ENCODE results near the gene AMIGO1.
"Not testable (repeated sequence)": the region's sequence is repeated elsewhere in the genome, so short reads cannot be mapped to it uniquely, and the experiment has no call there.

Gene AMIGO1

DNA sequence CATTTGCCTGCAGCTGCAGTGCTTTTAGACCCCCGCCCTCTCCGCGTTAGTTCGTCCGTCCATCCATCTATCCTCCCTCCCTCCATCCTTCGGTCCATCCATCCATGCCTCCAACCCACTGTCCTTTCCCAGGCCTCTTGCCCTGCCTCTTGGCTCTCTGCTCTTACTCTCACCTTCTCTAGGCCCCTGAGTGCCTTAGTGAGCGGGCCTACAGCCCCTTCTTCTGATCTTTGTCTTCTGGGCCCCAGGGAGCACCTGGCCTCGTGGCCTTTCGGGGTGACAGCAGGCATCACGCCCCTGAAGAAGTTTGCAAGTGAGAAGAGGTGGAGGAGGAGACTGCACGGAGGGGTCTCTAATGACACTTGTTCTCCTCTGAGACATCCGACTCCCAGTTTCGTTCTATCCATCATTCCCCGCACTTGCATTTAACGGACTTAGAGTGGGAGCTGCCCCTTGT, 25.0 kb downstream of the AMIGO1 start:
- DNase-seq (ENCODE audit: low spot score): peak; percentile 40

DNA sequence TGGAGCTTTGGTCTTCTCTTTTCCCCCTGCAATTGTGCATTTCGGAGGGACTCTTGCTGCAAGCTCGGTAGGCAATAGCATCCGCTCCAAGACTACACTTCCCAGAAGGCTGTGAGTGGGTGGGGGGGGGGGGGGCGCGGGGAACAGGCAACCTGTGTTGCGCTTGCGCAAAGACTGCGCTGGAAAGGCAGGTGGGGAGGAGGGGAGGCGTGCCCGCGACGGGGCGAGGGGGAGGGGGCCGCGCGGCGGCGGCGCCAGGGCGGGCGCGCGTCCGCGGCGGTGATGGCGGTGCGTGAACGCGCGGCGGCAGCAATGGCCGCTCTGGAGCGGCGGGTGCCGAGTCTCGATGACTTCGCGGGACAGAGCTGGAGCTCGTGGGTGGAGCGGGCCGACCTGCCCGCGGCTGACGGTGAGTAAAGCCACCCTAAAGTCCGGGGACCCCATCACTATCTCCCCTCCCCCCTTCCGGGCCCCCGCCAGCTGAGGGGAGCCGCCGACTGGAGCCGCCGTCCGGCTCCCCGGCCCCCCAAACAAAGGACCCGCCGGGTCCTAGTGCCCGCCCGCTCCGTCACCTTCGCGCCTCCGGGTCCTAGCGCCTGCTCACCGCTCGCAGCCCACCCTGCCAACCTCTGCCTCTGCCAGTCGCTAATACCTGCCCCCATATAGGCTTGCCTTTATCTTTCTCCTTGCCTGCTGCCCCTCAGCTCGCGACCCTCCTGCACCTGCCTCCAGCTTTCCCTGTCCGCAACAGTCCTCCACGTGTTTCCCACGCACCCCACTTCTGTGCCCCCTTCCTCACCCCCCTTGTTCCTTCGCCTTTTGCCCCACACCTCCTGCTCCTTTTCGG, 25.6 kb downstream of the AMIGO1 start, which contains the start of gene ATXN7L2:
Gene ATXN7L2 (plus strand): TSS at position 234 of the 847 bp plus-strand sequence. CDS start 49 bp downstream, at position 283.
- peak; percentile 89 for DNase-seq (ENCODE audit: low spot score)

DNA sequence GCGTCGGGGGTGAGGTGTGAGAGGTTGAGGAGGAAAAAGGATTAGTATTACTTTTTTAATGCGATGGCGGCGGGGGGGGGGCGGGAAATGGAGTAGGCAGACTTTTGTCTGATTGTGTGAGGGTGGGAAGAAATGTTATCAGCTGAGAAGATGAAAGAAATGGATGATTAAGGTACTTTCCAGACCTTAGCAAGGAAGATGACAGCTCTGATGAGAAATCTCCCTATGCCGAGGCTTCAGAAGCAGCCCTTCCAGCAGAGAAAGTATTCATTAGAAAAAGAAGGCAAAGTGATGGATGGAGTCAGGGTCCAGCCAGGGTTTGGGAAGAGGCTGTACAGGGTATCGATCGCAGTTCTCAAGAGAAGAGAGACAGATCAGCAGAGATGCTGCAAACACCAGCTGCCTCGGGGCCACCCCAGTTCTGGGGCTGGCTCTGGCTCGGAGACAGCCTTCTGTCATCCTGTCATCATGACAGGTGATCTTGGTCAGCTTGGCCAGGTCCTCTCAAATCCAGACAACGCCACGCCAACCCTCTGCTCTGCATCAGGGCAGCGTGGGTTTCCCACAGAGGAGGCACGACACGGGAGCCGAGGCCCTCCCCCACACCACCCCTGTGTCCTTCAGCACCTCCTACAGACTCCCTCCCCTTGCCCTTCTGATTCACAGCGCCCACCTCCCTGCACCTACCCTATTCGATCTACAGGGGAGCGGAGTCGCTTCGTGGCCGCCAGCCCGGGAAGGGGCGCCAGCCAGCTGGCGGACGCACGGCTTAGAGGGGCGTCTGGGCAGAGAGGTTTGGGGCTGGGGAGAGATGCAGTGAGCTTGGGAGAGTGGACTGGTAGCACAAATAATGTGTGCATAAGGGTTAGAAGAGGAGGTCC, 26.5 kb downstream of the AMIGO1 start:
- peak; percentile 88 for DNase-seq (ENCODE audit: low spot score)

DNA sequence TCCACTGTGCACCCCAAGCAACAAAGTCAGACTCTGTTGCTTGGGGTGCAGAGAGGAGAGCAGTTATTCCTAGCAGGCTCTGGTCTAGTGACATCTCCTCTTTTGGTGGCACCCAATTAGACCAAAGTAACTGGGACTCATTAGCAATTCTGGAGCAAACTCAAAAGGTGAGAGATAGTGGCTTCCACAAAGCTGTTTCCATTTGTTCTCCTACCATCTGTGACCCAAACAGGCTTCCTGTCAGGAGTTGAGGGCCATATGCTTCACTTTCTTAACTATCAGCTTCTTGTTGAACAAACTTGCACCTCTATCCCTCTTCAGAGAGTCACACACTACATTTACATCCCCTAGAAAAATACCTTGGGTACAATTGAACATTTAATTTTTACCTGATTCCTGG, 27.3 kb downstream of the AMIGO1 start:
- DNase-seq (ENCODE audit: low spot score): no peak

DNA sequence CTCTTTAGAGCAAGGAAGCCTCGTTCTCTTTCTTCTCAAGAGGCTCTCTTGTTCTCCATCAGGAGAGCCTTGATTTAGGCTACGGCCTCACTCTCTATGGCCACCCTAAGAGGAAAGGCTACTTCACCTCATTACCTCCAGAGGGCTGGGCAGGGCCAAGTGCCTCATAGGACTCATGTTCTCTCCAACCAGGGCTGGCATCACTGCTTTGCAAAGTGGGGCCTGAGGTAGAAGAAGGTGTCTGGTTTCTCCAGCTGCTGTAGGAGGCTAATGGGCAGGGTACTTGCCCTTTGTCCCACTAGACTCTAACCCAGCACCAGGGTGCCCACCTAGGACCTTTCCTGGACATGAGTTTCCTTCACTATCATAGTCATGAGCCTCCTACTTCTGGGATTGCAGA, 27.9 kb downstream of the AMIGO1 start:
- DNase-seq (ENCODE audit: low spot score): no peak

DNA sequence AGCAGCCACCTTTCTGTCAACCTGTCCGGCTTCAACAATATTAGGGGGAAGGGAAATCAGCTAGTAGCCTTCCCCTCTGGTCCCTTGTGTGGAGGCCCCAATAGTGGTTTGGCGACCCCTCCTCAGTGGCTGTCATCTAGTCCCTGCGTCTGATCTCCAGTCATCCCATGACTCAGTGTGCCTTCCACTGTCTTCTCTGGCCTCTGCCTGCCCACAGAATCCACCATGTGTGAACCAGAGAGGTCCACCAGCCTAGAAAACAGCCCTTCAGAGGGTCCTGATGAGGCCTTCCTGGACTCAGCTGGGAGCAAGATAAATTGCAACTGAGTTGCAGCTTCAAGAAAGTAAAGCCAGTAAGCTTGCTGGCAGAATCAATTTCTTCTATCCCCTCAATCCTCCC, 29.6 kb downstream of the AMIGO1 start:
- no peak for DNase-seq (ENCODE audit: low spot score)

DNA sequence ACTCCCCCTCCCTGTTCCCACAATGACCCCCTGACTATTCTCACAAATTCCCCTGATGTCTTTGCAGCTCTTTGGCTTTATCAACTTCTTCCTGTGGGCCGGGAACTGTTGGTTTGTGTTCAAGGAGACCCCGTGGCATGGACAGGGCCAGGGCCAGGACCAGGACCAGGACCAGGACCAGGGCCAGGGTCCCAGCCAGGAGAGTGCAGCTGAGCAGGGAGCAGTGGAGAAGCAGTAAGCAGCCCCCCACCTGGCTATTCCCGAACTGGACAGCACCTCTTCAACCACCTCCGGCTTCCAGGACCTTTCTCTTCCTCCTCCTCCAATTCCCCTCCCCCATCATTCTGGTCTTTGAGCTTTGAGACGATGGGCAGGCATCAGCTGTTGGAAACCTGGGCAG, 30.2 kb downstream of the AMIGO1 start:
- DNase-seq (ENCODE audit: low spot score): no peak

DNA sequence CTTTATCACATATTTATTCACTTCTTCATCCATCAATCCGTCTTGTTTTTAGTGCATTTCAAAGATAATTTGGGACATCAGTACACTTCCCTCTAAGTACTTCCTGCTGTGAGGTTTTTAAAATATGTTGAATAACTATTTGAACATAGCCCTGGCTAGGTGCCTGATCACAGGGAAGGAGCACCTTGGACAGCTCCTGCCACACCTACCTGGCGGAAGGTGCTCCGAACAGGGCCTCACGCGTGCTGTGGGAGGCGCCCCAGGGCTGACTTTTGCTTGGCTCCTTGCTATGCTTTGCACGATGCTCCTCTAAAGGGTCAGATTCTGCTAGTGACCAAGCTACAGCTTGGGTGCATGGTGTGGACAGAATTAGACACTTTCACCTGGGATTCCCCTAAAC, 30.7 kb downstream of the AMIGO1 start:
- DNase-seq (ENCODE audit: low spot score): no peak

DNA sequence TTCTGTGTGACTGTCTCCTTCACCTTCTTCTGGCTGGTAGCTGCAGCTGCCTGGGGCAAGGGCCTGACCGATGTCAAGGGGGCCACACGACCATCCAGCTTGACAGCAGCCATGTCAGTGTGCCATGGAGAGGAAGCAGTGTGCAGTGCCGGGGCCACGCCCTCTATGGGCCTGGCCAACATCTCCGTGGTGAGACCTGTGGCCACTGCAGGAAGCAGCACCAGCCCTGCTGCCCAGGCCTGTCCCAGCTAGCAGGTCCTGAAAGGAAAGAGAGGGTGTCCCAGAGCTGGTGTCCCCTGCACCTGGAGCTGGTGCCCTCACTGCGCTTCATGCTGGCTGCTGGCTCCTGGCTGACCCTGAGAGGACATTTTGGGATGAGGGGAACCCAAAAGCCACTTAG, 31.7 kb downstream of the AMIGO1 start:
- no peak for DNase-seq (ENCODE audit: low spot score)

DNA sequence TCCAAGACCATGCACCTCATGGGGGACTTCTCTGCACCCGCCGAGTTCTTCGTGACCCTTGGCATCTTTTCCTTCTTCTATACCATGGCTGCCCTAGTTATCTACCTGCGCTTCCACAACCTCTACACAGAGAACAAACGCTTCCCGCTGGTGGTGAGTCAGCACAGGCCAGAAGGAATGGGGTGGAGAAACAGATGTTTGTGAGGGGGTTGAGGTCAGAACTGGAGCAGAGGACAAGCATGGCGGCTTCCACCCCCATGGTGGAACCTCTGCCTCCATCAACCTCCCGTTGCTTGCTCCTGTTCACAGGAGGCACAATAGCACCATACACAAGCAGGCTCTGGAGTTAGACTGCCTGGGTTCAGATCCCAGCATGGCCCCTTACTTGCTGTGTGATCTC, 32.7 kb downstream of the AMIGO1 start:
- no peak for DNase-seq (ENCODE audit: low spot score)

DNA sequence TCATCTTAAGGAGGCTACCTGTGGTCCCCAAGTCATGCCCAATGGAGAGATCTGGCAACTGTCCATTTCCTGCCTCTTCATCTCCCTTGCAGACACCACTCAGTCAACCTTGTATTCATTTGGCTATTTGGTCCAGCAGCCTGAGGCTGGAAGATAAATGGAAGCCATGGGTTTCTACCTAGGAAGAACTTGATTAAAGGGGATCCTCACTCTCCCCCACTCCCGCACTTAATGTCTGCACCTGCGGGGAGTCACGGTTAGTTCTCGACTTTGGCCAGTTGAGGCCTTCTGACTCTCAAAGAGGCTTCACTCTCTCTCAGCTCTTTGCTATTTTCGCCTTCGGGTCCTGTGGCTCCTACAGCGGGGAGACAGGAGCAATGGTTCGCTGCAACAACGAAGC, 34.3 kb downstream of the AMIGO1 start:
- DNase-seq (ENCODE audit: low spot score): no peak

DNA sequence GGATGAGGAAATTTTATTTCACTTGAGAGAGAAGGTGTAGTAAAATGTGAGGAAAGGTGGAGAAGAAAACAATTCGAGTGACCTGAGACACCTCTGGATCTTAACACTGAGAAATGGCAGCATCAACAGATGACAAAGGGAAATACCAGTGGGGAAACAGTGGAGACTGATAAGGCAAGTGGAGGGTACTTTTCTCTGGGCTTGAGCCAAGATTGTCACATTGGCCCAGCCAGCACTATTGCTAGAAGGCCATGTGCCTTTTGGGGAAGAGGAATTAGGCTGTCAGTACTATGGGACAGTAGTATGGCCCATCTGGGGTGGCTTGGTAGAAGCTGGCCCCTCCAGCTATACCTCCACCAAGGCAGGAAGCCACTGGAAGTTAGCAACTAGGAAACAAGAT, 34.8 kb downstream of the AMIGO1 start:
- no peak for DNase-seq (ENCODE audit: low spot score)

DNA sequence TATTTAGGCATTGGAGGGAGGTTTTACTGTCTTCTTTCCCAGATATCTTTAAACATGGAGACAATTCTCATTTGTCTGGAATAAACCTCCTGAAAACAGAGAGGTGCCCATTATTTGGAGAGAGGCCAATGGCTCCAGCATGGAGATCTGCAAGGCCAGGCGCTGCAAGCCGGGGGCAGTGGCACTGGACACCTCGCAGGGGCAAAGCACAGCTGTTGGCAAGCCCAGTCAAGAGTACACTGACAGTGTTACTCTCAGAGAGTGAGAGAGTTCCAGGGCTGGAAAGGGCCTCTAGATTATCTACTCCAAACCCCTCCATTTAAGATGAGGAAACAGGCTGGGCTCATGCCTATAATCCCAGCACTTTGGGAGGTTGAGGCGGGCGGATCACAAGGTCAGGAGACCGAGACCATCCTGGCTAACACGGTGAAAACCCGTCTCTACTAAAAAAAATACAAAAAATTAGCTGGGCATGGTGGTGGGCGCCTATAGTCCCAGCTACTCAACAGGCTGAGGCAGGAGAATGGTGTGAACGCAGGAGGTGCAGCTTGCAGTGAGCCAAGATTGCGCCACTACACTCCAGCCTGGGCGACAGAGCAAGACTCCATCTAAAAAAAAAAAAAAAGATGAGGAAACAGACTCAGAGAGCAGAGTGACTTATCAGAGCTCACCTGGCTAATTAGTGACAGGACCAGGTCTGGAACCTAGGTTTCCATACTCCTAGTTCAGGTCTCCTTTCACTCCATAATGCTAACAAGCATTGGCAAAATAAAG, 36.1 kb downstream of the AMIGO1 start:
- DNase-seq (ENCODE audit: low spot score): not testable (repeated sequence)

DNA sequence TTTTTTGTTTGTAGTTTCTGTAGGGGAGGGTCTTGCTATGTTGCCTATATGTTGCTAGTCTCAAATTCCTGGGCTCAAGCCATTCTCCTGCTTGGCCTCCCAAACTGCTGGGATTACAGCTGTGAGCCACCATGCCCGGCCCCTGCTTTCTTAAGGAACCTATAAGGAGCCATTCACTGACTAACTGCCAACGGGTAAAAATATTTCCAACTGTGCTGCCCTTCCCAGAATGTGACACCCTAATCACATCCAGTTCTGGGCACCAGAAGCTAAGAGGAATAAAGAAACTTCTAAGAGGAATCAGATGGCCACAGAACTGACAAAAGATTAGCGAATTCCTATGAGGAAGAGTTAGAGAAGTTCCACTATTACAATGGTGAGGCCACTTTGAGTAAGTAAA, 36.7 kb downstream of the AMIGO1 start:
- no peak for DNase-seq (ENCODE audit: low spot score)

DNA sequence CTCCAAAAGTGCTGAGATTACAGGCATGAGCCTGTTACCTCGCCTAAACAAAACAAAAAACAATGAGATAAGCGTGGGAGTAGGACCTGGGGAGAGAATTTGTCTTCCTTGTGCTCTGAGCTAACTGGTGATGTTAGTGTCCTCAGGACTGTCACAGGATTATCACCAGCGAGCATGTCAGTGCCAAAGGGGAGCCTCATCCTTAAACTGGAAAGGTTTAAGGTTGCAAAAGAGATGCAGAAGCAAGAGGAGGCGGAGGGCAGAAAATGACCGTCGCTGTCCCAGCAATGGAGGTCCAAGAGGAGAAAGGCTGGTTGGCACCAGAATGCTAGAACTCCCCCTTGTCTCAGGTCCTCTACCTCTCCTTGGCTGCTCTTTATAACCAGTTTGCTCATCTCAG, 39.3 kb downstream of the AMIGO1 start:
- no peak for DNase-seq (ENCODE audit: low spot score)

DNA sequence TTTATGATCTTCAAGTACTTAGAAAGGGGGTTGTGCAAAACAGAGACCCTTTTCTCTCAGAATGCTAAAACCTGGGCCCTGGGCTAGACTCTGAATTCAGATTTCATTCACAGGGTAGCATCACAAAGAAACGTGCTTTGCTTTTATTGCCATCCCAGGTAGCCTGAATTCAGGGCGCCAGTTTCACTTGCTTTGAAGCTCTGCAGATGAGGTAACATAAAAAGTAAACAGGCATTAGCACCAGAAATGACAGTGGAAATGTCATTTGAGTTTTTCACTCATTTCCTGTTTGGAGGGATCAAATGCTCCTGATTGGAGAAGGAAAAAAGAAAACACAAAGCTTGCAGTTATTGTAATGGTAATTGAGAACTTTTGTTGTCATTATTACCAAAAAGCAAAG, 40.6 kb downstream of the AMIGO1 start:
- no peak for DNase-seq (ENCODE audit: low spot score)

DNA sequence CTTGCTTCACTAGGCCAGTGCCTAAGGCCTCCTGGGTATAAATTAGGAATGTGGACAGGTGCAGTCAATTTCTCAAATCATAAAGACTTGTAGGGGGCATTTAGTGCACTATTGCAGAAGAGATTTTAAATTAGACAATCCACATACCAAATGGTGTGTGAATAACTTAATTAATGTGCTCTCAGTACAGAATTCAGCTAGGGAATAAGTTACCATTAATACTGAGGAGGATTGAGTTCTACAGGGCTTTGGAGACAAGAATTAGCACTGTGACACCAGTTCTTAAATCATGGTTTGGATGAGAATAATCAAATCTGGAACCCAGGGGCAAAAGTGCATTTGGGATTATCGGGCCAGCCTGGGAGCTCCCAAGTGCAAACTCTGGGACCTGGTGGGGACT, 41.5 kb downstream of the AMIGO1 start:
- DNase-seq (ENCODE audit: low spot score): no peak

DNA sequence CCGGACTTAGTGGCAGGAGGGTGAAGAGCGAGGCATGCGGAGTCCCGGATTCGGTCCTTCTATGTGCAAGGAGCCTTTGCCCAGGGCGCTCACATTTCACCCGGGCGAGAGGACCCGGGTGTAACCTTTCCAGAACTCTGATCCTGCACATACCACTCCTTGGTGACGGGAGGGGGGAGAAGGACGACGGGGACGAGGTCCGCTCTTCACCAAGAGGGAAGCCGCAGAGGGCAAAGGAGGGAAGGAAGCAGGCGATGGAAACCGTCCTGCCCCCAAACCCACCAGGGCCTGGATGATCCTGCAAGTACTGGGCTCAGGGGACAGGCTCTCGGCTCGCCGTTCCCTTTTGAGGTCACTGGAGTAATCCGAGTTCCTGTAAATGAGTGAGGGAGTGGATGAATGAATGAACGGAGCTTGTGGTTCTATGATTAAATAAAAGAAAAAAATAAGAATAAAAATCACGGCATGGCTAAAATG, 42.2 kb downstream of the AMIGO1 start:
- no peak for DNase-seq (ENCODE audit: low spot score)

DNA sequence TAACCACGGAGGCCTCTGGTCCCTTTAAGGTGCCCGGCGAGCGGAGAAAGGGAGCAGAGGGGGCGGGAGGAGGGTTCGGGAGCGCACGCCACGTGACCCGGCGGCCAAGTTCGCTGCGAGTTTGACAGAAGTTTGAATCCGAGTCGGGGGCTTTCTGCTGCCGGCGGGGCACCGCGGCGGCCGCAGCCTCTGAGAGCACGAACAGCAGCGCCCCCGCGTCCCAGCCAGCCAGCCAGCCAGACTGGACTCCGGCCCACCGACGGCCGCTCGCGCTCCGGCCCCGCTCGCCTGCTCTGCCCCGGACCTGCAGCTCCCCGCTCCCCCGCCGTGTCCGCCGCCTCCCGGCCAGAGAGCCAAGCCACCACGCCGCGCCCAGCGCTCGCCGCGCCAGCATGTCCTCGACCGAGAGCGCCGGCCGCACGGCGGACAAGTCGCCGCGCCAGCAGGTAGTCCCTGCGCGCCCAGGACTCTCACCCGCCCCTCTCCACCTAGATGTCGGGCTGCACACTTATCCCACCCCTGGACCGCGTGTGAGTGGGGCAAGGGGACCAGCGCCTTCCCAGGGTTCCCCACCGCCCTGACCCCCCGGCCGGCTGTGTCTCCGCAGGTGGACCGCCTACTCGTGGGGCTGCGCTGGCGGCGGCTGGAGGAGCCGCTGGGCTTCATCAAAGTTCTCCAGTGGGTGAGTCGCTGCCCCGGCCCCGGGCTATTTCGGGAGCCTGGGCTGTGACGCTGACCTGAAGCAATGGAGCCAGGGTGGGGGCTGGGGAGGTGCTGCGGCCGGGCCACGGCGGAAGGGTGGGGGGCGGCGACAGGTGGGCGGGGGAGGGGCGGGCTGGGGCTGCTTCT, 42.9 kb downstream of the AMIGO1 start, which contains the start of gene SYPL2:
Gene SYPL2 (plus strand): TSS at position 95 of the 849 bp plus-strand sequence. CDS start 298 bp downstream, at position 393.
- DNase-seq (ENCODE audit: low spot score): no peak

DNA sequence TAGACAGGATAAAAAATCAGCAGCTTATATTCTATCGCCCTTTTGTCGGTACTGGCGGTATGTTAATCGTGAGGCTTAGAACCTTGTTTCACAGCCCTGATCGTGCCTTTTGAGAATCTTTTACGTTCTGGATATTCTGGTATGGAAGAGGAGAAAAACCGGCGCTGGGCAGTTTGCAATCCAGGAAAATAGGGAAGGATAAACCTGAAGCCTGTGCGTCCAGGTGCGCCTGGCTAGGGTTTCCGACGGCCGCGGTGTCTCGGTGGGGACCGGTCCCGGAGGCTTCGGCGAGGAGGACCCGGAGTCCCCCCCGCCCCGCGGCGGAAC, 43.4 kb downstream of the AMIGO1 start:
- DNase-seq (ENCODE audit: low spot score): no peak

DNA sequence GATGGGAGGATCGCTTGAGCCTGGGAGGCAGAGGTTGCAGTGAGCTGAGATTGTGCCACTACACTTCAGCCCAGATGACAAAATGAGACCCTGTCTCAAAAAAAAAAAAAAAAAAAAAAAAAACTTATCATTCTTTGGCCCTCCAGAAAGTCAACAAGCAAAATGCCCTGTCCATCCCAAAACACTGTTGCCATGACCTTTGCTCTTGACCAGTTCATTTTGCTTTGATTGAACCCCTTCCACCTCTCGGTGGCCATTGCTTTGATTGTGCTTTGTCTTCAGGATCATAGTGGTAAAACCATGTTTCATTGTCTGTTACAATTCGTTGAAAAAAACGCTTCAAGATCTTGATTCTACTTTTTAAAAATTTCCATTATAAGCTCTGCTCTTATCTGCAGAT, 51.7 kb downstream of the AMIGO1 start:
- no peak for DNase-seq (ENCODE audit: low spot score)
